Bronchial epithelial cell (primary cell): Measurements from ENCODE around the gene SMYD4. TPM values are rescaled to one million over a fixed set of nuclear protein-coding genes. Genes with fewer than 3 reads are reported as not detected.
A peak's percentile ranks its signal among the peaks of the same experiment; 100 is the strongest.

Experiments
- DNase-seq: peaks from one replicate; pipeline ENCODE4 v3.0.0-alpha.2; 2010; ENCODE audit warnings: low read depth
- FAIRE-seq: peaks from 2 replicates; lab custom pipeline; 2011; peaks lifted over from hg19 to GRCh38; lab: Jason Lieb, UNC
- H3K27me3 ChIP-seq: 2 replicates; pipeline ENCODE4 v1.5.1; 2011; ENCODE audit warnings: low read length; ENCODE audit not compliant: control insufficient read depth, insufficient read depth
- H3K36me3 ChIP-seq: 2 replicates; pipeline ENCODE4 v1.5.1; 2011; ENCODE audit warnings: low read length; ENCODE audit not compliant: control insufficient read depth, insufficient read depth
- H3K4me3 ChIP-seq: 2 replicates; pipeline ENCODE4 v1.5.1; 2011; ENCODE audit warnings: mild to moderate bottlenecking, low read depth, low read length, control low read depth
- total RNA-seq: library from RNA; depleted of rRNA; stranded (reverse); fragments of >200 nt; gene quantifications from 2 replicates; pipeline ENCODE4 v1.2.1, GENCODE V29; 2014
- TF ChIP-seq, protein P1 (sequence below): IDR thresholded peaks from 2 replicates; pipeline ENCODE4 v1.5.1; 2011; ENCODE audit warnings: mild to moderate bottlenecking, moderate library complexity, low read length, control low read depth, inconsistent platforms; ENCODE audit not compliant: insufficient read depth, severe bottlenecking

SMYD4 gene
- total RNA-seq, 1 donor from 2014 or later: 7.9 TPM

DNA sequence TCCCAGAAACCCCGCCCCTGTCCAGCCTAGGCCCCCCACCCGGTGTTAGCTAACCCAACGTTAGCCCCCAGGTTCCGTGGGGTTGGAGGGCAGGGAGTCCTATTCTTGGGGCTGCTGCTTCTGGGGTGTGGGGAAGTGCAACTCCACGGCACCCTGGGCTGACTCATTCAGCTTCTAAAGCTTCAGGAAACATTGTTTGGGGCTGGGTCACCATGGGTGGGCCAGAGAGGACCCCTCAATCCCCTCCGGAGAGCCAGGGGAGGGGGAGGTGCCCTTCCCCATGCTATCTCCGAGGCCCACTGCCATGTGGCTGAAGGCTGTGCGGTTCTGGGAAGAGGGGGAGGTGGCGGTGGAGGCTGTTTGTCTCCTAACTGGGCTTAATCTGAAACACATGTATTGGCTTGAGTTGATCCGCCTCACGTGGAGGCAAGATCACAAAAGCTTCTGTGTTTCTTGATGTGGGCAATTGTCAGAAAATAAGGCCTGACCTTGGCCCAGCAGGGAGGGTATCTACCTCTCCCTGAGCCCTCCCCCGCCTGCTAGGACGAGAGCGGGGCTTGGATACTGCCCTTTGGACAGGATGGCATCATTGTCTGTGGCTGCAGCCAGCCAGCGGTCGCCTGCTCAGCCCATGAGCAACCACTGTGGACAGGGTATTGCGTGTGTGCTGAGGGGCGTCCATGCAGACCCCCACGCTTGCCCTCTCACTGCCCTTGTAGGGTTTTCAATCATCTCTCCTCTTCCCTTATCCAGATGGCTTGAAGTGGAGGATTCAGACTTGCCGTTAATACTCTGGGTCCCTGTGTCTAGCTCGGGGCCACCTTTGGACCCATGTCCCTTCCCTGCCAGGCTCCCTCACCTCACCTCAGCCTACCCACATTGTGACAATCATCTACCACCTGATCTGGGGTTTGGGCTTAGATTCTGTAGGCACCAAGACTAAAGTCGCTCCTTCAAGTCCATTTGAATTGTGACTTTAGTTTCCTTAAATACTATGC, 66.5 kb downstream of the SMYD4 start:
- Histone ChIP-seq H3K27me3 (no peaks in the 10 kb centered on the region), H3K36me3 (peaks cover 4% of the 10 kb centered on the region), H3K4me3 (peak overlapping the region; percentile 60)
- TF ChIP-seq, protein P1, sequence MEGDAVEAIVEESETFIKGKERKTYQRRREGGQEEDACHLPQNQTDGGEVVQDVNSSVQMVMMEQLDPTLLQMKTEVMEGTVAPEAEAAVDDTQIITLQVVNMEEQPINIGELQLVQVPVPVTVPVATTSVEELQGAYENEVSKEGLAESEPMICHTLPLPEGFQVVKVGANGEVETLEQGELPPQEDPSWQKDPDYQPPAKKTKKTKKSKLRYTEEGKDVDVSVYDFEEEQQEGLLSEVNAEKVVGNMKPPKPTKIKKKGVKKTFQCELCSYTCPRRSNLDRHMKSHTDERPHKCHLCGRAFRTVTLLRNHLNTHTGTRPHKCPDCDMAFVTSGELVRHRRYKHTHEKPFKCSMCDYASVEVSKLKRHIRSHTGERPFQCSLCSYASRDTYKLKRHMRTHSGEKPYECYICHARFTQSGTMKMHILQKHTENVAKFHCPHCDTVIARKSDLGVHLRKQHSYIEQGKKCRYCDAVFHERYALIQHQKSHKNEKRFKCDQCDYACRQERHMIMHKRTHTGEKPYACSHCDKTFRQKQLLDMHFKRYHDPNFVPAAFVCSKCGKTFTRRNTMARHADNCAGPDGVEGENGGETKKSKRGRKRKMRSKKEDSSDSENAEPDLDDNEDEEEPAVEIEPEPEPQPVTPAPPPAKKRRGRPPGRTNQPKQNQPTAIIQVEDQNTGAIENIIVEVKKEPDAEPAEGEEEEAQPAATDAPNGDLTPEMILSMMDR: no peak
- DNase-seq (no peak), FAIRE-seq (no peak)

GRCh38 chr17:1762233-1762900, 67.3 kb downstream of the SMYD4 start:
- Histone ChIP-seq H3K27me3 (no peaks in the 10 kb centered on the region), H3K4me3 (peak overlapping the region; percentile 60), H3K36me3 (peaks cover 2% of the 10 kb centered on the region)
- TF ChIP-seq, protein P1: no peak
- FAIRE-seq (no peak), DNase-seq (no peak)

GRCh38 chr17:1759529-1759928, 70.2 kb downstream of the SMYD4 start:
- Histone ChIP-seq H3K4me3 (no peak overlapping the region), H3K27me3 (no peaks in the 10 kb centered on the region), H3K36me3 (no peaks in the 10 kb centered on the region)
- no peak for FAIRE-seq
- TF ChIP-seq, protein P1: no peak
- peak; percentile 77 for DNase-seq

- peaks cover 1% of the 10 kb centered on the region for H3K36me3 ChIP-seq
- TF ChIP-seq, protein P1: no peak
- no peaks in the 10 kb centered on the region for H3K27me3 ChIP-seq
- FAIRE-seq (no peak), DNase-seq (no peak)
- H3K4me3 ChIP-seq: no peak overlapping the region
Measured at GRCh38 chr17:1758807-1759206, 70.9 kb downstream of the SMYD4 start.

GRCh38 chr17:1755827-1756262, 73.9 kb downstream of the SMYD4 start:
- DNase-seq (no peak), FAIRE-seq (no peak)
- TF ChIP-seq, protein P1: no peak
- Histone ChIP-seq H3K4me3 (no peak overlapping the region), H3K27me3 (no peaks in the 10 kb centered on the region), H3K36me3 (peaks cover 1% of the 10 kb centered on the region)
